SJCRH30 (cell line): Measurements from ENCODE around the gene FPR2. TPM values are rescaled to one million over a fixed set of nuclear protein-coding genes. Genes with fewer than 3 reads are reported as not detected.

Experiments used
- DNase-seq, 2 experiments: peaks; one replicate each; pipeline ENCODE4 v3.0.0-alpha.2; 2015 to 2020
- H3K27ac ChIP-seq: fragments of 250-450 bp; sonication (Bioruptor Pico); 2 replicates; pipeline ENCODE4 v1.5.1; 2020; ENCODE audit warnings: mild to moderate bottlenecking, moderate library complexity
- H3K27me3 ChIP-seq: fragments of 250-450 bp; sonication (Bioruptor Pico); 2 replicates; pipeline ENCODE4 v1.5.1; 2020; ENCODE audit warnings: mild to moderate bottlenecking, moderate library complexity
- H3K36me3 ChIP-seq: fragments of 250-450 bp; sonication (Bioruptor Pico); 2 replicates; pipeline ENCODE4 v1.5.1; 2020; ENCODE audit warnings: mild to moderate bottlenecking, moderate library complexity
- H3K4me1 ChIP-seq: fragments of 250-450 bp; sonication (Bioruptor Pico); 2 replicates; pipeline ENCODE4 v1.5.1; 2020; ENCODE audit warnings: mild to moderate bottlenecking, moderate library complexity
- H3K4me3 ChIP-seq: fragments of 250-450 bp; sonication (Bioruptor Pico); 2 replicates; pipeline ENCODE4 v1.5.1; 2020; ENCODE audit warnings: mild to moderate bottlenecking, moderate library complexity
- H3K9me3 ChIP-seq: fragments of 250-450 bp; sonication (Bioruptor Pico); replicated peaks from 2 replicates; pipeline ENCODE4 v1.5.1; 2020; ENCODE audit warnings: mild to moderate bottlenecking, moderate library complexity
- total RNA-seq: library from RNA; depleted of rRNA; stranded (reverse); fragments of >200 nt; shearing (Covaris generic); gene quantifications from 2 replicates; pipeline ENCODE4 v1.2.3, GENCODE V29; 2014; rRNA removed

FPR2 gene, protein sequence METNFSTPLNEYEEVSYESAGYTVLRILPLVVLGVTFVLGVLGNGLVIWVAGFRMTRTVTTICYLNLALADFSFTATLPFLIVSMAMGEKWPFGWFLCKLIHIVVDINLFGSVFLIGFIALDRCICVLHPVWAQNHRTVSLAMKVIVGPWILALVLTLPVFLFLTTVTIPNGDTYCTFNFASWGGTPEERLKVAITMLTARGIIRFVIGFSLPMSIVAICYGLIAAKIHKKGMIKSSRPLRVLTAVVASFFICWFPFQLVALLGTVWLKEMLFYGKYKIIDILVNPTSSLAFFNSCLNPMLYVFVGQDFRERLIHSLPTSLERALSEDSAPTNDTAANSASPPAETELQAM
- total RNA-seq = not detected in 2 replicates

DNA sequence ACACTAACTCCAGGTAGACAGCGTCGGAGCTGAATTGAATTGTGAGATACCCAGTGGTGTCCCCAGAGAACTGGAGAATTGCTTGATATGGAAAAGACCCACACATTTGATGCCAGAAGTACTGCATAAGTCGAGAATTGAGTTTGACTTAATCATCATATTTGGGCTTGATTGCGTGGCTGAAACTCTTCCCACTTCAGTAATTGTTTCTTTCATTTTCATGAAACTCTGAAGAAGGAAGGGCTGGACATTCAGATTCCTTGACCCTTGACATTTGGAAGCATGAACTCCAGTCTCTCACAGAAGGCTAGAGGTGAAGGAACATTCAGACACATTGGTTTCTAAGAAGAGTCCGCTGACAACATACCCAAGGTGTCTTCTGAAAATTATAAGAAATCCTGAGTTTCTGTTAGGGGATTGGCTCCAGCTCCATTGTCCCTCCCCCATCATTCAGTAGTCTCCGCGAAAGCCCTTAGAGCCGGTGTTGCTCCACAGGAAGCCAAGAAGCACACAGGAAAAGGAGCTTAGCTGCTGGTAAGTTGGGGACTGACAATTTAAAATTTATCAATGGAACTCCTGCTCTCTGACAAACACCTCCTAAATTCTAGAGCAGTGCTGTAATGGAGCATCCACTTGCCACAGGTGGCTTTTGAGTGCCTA lies at the start of gene FPR2:
TSS of gene FPR2 (plus strand) at position 484 of the 660 bp plus-strand sequence. CDS start 7,479 bp downstream, outside the sequence.
- no peak for DNase-seq
- H3K9me3 ChIP-seq = no peaks in the 10 kb centered on the region
- H3K4me1 ChIP-seq = no peaks in the 10 kb centered on the region
- no peaks in the 10 kb centered on the region for H3K27me3 ChIP-seq
- H3K4me3 ChIP-seq = no peak within 1 kb of the TSS
- H3K27ac ChIP-seq = no peak within 1 kb of the TSS
- H3K36me3 ChIP-seq = no peaks in the 10 kb centered on the region

DNA sequence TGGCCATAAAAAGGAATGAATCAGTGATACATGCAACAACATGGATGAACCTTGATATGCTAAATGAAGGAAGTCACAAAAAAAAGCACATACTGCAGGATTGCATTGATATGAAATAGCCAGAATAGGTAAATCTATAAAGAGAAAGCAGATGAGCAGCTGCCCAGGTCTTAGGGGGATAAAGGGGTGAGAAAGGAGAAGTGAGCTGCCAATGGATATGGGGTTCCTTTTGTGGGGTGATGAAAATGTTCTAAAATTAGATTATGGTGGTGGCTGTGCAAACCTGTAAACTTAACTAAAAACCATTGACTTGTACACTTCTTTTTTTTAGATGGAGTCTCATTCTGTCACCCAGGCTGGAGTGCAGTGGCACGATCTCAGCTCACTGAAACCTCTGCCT lies 49.3 kb upstream of the FPR2 start:
- Histone ChIP-seq H3K27ac (no peak overlapping the region), H3K27me3 (no peaks in the 10 kb centered on the region), H3K9me3 (no peaks in the 10 kb centered on the region), H3K4me3 (no peak overlapping the region), H3K36me3 (peaks cover 3% of the 10 kb centered on the region; the same call in 1 of the 2 replicates), H3K4me1 (peaks cover 22% of the 10 kb centered on the region)
- no peak for DNase-seq

DNA sequence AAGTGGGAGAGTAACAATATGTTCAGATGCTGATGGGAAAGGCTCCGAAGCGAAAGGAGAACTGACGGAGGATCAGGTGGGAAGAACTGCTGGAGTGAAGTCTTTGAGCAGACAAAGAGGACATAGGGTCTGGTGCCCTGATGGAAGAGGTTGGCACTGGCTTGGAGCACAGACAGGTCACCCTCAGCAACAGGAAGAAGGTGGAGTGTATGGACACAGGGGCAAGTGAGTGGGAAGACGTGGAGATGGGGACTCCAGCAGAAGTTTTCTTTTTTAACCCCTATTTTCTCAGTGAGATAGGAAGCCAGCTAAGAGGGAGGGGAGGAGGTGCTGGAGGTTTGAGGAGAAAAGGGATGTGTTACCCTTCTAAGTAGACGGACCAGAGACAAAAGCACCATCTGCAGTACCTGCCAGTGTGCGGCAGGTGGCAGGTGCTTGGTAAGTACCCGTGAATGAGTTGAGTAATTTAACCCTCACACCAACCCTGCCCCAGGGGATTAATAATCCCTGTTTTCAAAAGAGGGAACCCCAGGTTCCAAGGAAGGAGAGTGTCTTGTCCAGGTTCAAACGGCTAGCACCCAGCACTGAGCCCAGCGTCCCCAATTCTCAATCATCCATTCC lies 48.4 kb upstream of the FPR2 start:
- Histone ChIP-seq H3K27me3 (no peaks in the 10 kb centered on the region), H3K4me1 (peaks cover 22% of the 10 kb centered on the region), H3K27ac (no peak overlapping the region), H3K9me3 (no peaks in the 10 kb centered on the region), H3K4me3 (no peak overlapping the region), H3K36me3 (no peaks in the 10 kb centered on the region)
- DNase-seq = no peak

DNA sequence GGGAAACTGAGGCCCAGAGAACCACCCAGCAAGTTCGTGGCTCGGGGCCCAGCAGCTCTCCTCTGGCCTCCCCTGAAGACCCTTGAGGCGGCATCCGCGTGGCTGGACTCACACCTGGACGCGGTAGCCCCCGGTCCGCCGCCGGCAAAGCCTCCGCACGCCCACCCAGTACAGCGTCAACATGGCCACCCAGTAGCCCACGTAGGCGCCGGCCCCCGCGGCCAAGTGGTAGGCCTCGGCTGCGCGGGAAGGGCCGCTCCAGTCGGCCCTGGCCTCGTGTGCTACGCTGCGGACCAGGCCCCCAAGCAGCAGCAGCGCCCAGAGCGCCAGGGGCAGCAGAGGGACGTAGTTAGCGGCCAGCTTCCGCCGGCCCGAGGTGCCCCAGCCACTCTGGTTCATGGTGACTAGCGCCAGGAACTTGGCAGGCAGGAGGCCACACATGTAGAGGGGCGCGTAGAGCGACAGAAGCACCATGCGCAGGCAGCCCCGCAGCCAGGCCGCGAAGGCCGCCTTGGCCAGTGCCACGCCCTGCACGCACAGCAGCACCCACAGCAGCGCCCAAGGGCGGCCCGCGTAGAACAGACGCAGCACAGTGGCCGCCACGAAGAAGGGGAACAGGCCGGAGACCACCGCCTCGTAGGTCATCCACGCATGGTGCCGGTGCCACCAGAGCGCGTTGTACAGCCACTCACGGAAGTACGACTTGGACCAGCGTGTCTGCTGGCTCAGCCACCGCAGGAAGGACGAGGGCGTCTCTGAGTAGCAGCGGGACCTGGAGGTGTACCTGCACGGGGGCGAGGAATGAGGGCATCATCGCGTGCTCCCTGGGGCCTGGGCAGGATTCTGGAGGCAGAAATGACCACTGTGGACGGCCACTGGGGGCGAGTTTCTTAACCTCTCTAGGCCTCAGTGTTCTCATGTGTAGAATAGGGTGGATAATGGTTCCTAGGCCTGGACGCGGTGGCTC lies 47.4 kb upstream of the FPR2 start:
- Histone ChIP-seq H3K4me1 (peaks cover 16% of the 10 kb centered on the region), H3K4me3 (no peak overlapping the region), H3K36me3 (no peaks in the 10 kb centered on the region), H3K9me3 (no peaks in the 10 kb centered on the region), H3K27ac (no peak overlapping the region), H3K27me3 (no peaks in the 10 kb centered on the region)
- DNase-seq = no peak

DNA sequence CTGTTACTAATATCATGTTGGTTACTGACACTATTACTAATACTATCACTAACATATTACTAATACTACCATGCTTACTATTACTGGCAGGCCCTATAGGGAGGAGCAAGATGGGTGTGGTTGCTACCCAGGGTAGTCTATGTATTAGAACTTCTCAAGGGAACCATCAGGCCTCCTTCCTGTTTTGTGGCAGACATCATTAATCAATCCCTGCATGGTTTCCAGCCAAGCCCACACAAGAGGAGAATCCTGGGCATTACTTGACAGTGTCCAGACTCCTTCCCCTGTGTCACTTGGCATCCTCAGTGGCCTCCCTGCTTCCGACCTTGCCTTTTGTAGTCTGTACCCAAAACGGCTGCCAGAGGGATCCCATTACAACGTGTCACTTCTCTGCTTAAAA lies 46.1 kb upstream of the FPR2 start:
- Histone ChIP-seq H3K27ac (no peak overlapping the region), H3K27me3 (no peaks in the 10 kb centered on the region), H3K4me1 (peaks cover 13% of the 10 kb centered on the region), H3K36me3 (no peaks in the 10 kb centered on the region), H3K4me3 (no peak overlapping the region), H3K9me3 (no peaks in the 10 kb centered on the region)
- no peak for DNase-seq

DNA sequence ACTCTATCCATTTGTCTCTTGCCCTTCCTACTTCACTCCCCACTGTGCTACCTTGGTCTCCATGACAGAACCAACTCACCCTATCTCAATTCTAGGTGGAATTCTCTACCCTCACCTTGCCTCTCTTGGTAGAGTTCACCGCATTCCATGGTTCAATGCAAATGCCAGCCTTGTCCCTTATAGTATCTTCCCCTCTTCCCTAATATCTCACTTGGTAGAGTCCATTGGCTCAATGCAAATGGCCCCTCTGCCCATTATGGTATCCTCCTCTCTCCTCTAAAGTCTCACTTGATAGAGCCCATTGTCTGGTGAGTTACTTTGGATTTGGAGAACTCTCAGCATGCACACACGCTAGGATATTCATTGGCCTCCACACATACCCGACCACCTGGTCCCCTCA lies 45.1 kb upstream of the FPR2 start:
- Histone ChIP-seq H3K36me3 (no peaks in the 10 kb centered on the region), H3K27me3 (no peaks in the 10 kb centered on the region), H3K4me1 (peaks cover 3% of the 10 kb centered on the region), H3K9me3 (no peaks in the 10 kb centered on the region), H3K4me3 (no peak overlapping the region), H3K27ac (no peak overlapping the region)
- no peak for DNase-seq

DNA sequence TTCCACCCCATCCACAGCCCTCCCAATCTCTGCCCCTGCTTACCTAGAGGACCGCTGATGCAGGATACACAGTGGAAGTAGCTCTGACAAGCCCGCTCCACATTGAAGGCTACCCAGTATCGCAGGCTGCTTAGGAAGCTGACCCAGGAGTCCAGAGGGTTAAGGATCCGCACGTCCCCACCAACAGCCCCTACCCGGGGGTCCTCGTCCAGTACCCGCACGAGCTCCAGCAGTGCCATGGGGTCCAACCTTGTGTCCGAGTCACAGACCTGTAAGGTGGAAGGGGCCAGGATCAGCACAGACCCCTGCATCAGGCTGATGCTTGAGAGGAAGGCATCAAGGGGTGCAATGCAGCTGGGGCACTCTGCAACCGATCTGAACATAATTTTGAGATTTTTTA lies 44.1 kb upstream of the FPR2 start:
- Histone ChIP-seq H3K4me3 (no peak overlapping the region), H3K9me3 (no peaks in the 10 kb centered on the region), H3K36me3 (no peaks in the 10 kb centered on the region), H3K27ac (no peak overlapping the region), H3K27me3 (no peaks in the 10 kb centered on the region), H3K4me1 (no peaks in the 10 kb centered on the region)
- no peak for DNase-seq

DNA sequence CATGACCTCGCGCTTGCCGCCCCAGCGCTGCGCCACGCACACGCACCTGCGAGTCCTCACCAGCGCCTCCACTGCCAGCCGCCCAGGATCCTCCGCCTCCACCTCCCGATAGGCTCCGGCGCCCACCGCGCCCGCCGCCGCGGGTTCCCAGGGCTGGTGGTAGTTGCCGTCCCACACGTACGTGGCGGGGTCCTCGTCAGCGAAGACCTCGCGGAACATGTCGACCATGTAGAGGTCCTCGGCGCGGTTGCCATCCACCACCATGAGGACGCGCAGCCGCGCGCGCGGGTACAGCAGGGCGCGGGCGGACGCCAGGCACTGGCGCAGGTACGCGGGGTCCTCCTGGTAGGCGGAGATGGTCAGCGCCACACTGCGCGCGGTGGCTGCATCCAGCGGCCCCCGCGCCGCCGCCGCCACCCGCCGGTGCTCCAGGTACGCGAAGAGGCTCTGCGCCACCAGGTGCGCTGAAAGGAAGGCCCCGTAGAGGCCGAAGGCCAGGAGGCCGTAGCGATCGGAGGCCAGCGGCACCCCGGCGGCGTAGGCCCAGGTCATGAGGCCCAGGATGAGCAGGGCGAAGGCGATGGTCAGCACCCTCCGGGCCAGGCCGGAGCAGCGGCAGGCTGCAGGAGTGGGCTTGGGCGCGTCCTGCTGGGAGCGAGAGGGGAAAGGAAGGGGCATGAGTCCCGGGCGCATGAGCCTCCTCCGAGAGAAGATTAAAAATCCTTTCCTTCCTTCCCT lies 41.6 kb upstream of the FPR2 start:
- Histone ChIP-seq H3K9me3 (no peaks in the 10 kb centered on the region), H3K4me3 (no peak overlapping the region), H3K4me1 (no peaks in the 10 kb centered on the region), H3K36me3 (no peaks in the 10 kb centered on the region), H3K27ac (no peak overlapping the region), H3K27me3 (no peaks in the 10 kb centered on the region)
- no peak for DNase-seq

DNA sequence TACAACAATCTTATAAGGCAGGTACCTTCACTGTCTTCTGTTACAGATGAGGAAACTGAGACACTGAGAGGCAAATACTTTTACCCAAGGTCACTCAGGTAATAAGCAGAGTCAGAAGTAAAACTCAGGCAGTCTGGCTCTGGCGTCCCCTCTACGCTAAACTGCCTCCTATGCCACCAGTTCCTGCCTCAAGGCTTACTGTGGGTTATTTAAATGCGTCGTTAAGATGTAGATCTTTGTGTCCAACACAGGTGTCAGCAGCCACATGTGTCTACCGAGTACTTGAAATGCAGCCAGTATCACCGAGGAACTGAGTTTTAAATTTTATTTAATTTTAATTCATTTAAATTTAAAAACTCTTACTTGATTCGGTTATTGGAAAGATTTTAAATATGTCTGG lies 39.1 kb upstream of the FPR2 start:
- no peak for DNase-seq
- no peak overlapping the region for H3K4me3 ChIP-seq
- no peaks in the 10 kb centered on the region for H3K4me1 ChIP-seq

DNA sequence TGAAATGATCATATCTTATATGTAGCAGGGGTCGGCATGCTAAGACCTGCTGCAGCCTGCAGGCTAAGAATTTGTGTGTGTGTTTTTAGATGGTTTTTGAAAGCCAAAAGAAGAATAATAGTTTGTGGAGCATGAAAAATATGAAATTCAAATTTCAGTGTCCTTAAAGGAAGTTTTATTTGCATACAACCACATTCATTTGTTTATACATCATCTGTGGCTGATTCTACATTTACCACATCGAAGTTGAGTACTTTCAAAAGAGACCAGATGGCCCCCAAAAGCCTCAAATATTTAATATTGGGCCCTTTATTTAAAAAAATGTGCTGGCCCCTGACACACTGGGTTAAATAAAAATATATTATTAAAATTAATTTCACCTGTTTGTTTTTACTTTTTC lies 38.5 kb upstream of the FPR2 start:
- Histone ChIP-seq H3K4me1 (no peaks in the 10 kb centered on the region; the same call in 1 of the 2 replicates), H3K27ac (no peak overlapping the region), H3K27me3 (no peaks in the 10 kb centered on the region), H3K9me3 (no peaks in the 10 kb centered on the region), H3K4me3 (no peak overlapping the region), H3K36me3 (no peaks in the 10 kb centered on the region)
- no peak for DNase-seq

More for the DNA sequence above, 39.1 kb upstream of the FPR2 start:
- Histone ChIP-seq H3K36me3 (no peaks in the 10 kb centered on the region), H3K9me3 (no peaks in the 10 kb centered on the region), H3K27ac (no peak overlapping the region), H3K27me3 (no peaks in the 10 kb centered on the region)

DNA sequence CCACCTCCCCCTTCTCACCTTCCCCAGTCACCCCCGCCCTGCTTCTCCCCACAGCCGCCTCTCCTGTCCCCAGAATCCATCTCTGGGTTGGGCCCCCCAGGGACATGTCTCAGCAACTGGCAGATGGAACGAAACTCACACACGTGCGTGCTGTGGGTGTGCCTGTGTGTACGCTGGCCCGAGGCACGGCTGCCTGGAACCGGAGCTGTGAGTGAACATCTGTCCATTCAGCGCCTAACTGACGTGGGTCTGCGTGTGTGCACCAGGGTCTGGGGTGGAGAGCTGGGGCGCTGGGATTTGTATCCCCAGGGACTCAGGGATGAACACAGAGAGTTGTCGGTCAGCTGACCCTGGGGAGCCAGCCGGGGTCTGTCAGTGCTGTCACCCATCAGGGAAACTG lies 36.4 kb upstream of the FPR2 start:
- H3K27me3 ChIP-seq = no peaks in the 10 kb centered on the region
- H3K4me3 ChIP-seq = no peak overlapping the region
- H3K36me3 ChIP-seq = no peaks in the 10 kb centered on the region
- no peaks in the 10 kb centered on the region for H3K9me3 ChIP-seq
- H3K27ac ChIP-seq = no peak overlapping the region
- no peaks in the 10 kb centered on the region; the same call in 1 of the 2 replicates for H3K4me1 ChIP-seq
- no peak for DNase-seq

DNA sequence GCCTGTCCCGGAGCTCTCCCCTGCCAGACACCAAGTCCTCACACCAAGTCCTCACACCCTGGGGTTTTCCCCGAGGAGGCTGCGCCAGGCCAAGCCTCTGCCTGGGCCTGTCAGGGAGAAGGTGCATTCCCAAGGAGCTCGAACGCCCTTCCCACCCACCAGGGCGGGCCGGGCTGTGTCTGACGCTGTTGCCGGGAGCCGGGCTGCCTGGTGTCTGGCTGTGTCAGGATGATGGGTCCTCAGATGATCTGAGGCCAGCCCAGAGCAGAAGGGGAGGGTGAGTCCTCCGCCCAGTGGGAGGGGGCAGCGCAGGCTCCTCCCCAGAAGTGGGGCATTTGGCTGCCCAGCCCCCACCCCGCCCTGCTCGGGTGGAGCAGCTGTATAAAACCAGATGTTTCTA lies 34.9 kb upstream of the FPR2 start:
- Histone ChIP-seq H3K9me3 (no peaks in the 10 kb centered on the region), H3K27ac (no peak overlapping the region), H3K27me3 (no peaks in the 10 kb centered on the region), H3K4me1 (no peaks in the 10 kb centered on the region; the same call in 1 of the 2 replicates), H3K4me3 (no peak overlapping the region), H3K36me3 (no peaks in the 10 kb centered on the region)
- DNase-seq = no peak

DNA sequence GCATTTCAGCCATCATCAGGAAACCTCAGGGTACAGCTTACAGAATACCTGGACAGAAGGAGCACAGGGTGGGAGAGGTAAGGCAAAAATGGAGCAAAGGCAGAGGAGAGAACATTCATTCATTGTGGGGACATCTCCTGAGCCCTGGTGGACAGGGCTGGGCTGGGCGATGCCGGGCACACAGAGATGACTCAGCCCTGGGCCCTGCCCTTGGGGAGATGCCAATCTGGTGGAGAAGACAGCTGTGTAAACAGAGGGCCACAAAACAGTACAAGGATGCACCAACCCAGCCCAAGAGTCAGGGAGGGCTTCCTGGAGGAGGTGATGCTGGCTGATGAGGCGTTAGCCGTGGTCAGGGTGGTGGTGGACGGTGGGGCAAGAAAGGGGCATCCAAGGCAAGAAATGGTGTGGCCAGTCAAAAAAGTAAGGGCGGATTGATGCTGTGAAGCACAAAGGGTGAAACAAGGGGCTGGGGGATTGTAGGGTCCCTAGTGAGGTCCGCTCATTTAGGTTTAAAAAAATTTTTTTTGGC lies 33.6 kb upstream of the FPR2 start:
- H3K36me3 ChIP-seq = no peaks in the 10 kb centered on the region
- H3K27ac ChIP-seq = no peak overlapping the region
- no peaks in the 10 kb centered on the region; the same call in 1 of the 2 replicates for H3K4me1 ChIP-seq
- peak in 1 of 2 experiments; percentile 28 for DNase-seq
- H3K4me3 ChIP-seq = no peak overlapping the region
- no peaks in the 10 kb centered on the region for H3K9me3 ChIP-seq
- no peaks in the 10 kb centered on the region for H3K27me3 ChIP-seq

DNA sequence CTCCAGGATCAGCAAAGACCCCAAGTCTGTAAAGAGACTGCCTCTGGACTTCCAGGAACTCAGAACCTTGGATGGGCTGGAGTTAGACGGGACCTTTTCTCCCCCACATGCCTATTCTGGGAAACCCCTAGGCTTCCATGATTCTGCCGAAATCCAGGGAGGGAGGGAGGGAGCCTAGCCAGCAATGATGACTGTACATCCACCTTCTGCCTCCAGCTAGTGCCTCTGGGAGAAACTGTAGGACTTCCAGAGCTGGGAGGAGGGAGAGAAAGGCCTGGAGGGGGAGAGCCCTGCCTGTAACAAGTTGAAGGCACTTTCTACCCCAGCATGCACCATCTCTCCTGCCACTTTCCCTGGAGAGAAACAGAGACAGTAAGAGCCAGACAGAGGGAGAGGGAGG lies 31.2 kb upstream of the FPR2 start:
- H3K4me1 ChIP-seq = no peaks in the 10 kb centered on the region; the same call in 1 of the 2 replicates
- DNase-seq = no peak
- H3K27ac ChIP-seq = no peak overlapping the region
- H3K36me3 ChIP-seq = no peaks in the 10 kb centered on the region
- H3K4me3 ChIP-seq = no peak overlapping the region
- no peaks in the 10 kb centered on the region for H3K27me3 ChIP-seq
- no peaks in the 10 kb centered on the region for H3K9me3 ChIP-seq
